Measurements from ENCODE around the gene GPC5. TPM values are rescaled to one million over a fixed set of nuclear protein-coding genes. Genes with fewer than 3 reads are reported as not detected.

The GPC5 gene
- total and polyA plus RNA-seq, 2 donors: 0.25 to 0.28 TPM

- Histone ChIP-seq H3K27ac (ENCODE audit: low read depth in 1 of 2, low read length in 1 of 2) (no peak overlapping the region), H3K4me3 (ENCODE audit: low read length in 2 of 2) (no peak overlapping the region), H3K27me3 (ENCODE audit: control insufficient read depth in 2 of 2, insufficient read depth in 1 of 2, low read length in 1 of 2) (no peaks in the 10 kb centered on the region), H3K36me3 (ENCODE audit: control insufficient read depth in 2 of 2, insufficient read depth in 2 of 2, low read length in 1 of 2) (no peaks in the 10 kb centered on the region), H3K4me1 (ENCODE audit: control insufficient read depth in 2 of 2, insufficient read depth in 2 of 2, low read length in 2 of 2) (no peaks in the 10 kb centered on the region), H3K9me3 (ENCODE audit: control insufficient read depth in 2 of 2, insufficient read depth in 1 of 2, low read length in 1 of 2) (no peaks in the 10 kb centered on the region)
- 91% methylated on average over 3 of the region's 3 CpGs for WGBS
- no peak for DNase-seq (ENCODE audit: low read depth in 6 of 9, low spot score in 9 of 9)
Observed at GRCh38 chr13:91627952-91628739, 229.7 kb downstream of the GPC5 start.

- Histone ChIP-seq H3K36me3 (ENCODE audit: control insufficient read depth in 2 of 2, insufficient read depth in 2 of 2, low read length in 1 of 2) (no peaks in the 10 kb centered on the region), H3K27me3 (ENCODE audit: control insufficient read depth in 2 of 2, insufficient read depth in 1 of 2, low read length in 1 of 2) (no peaks in the 10 kb centered on the region), H3K4me3 (ENCODE audit: low read length in 2 of 2) (no peak overlapping the region), H3K9me3 (ENCODE audit: control insufficient read depth in 2 of 2, insufficient read depth in 1 of 2, low read length in 1 of 2) (no peaks in the 10 kb centered on the region), H3K4me1 (ENCODE audit: control insufficient read depth in 2 of 2, insufficient read depth in 2 of 2, low read length in 2 of 2) (no peaks in the 10 kb centered on the region), H3K27ac (ENCODE audit: low read depth in 1 of 2, low read length in 1 of 2) (no peak overlapping the region)
- WGBS: 96% methylated on average over 1 of the region's 1 CpG
- no peak for DNase-seq (ENCODE audit: low read depth in 6 of 9, low spot score in 9 of 9)
Observed at GRCh38 chr13:91630946-91631345, 232.5 kb downstream of the GPC5 start.

GRCh38 chr13:91632086-91632485 is 233.7 kb downstream of the GPC5 start:
- H3K27me3 ChIP-seq (ENCODE audit: control insufficient read depth in 2 of 2, insufficient read depth in 1 of 2, low read length in 1 of 2): no peaks in the 10 kb centered on the region
- no peaks in the 10 kb centered on the region for H3K36me3 ChIP-seq (ENCODE audit: control insufficient read depth in 2 of 2, insufficient read depth in 2 of 2, low read length in 1 of 2)
- H3K4me3 ChIP-seq (ENCODE audit: low read length in 2 of 2): no peak overlapping the region
- no peak for DNase-seq (ENCODE audit: low read depth in 6 of 9, low spot score in 9 of 9)
- H3K27ac ChIP-seq (ENCODE audit: low read depth in 1 of 2, low read length in 1 of 2): no peak overlapping the region
- H3K9me3 ChIP-seq (ENCODE audit: control insufficient read depth in 2 of 2, insufficient read depth in 1 of 2, low read length in 1 of 2): no peaks in the 10 kb centered on the region
- H3K4me1 ChIP-seq (ENCODE audit: control insufficient read depth in 2 of 2, insufficient read depth in 2 of 2, low read length in 2 of 2): no peaks in the 10 kb centered on the region
- 91% methylated on average over 3 of the region's 3 CpGs for WGBS

- no peaks in the 10 kb centered on the region for H3K36me3 ChIP-seq (ENCODE audit: control insufficient read depth in 2 of 2, insufficient read depth in 2 of 2, low read length in 1 of 2)
- no peaks in the 10 kb centered on the region for H3K4me1 ChIP-seq (ENCODE audit: control insufficient read depth in 2 of 2, insufficient read depth in 2 of 2, low read length in 2 of 2)
- 95% methylated on average over 5 of the region's 5 CpGs for WGBS
- H3K4me3 ChIP-seq (ENCODE audit: low read length in 2 of 2): no peak overlapping the region
- H3K27ac ChIP-seq (ENCODE audit: low read depth in 1 of 2, low read length in 1 of 2): no peak overlapping the region
- no peaks in the 10 kb centered on the region for H3K9me3 ChIP-seq (ENCODE audit: control insufficient read depth in 2 of 2, insufficient read depth in 1 of 2, low read length in 1 of 2)
- H3K27me3 ChIP-seq (ENCODE audit: control insufficient read depth in 2 of 2, insufficient read depth in 1 of 2, low read length in 1 of 2): no peaks in the 10 kb centered on the region
- no peak for DNase-seq (ENCODE audit: low read depth in 6 of 9, low spot score in 9 of 9)
Observed at GRCh38 chr13:91639330-91639729, 240.9 kb downstream of the GPC5 start.

GRCh38 chr13:91643394-91643793 is 245.0 kb downstream of the GPC5 start:
- H3K4me1 ChIP-seq (ENCODE audit: control insufficient read depth in 2 of 2, insufficient read depth in 2 of 2, low read length in 2 of 2): no peaks in the 10 kb centered on the region
- H3K4me3 ChIP-seq (ENCODE audit: low read length in 2 of 2): no peak overlapping the region
- no peak overlapping the region for H3K27ac ChIP-seq (ENCODE audit: low read depth in 1 of 2, low read length in 1 of 2)
- H3K9me3 ChIP-seq (ENCODE audit: control insufficient read depth in 2 of 2, insufficient read depth in 1 of 2, low read length in 1 of 2): no peaks in the 10 kb centered on the region
- no peak for DNase-seq (ENCODE audit: low read depth in 6 of 9, low spot score in 9 of 9)
- no peaks in the 10 kb centered on the region for H3K27me3 ChIP-seq (ENCODE audit: control insufficient read depth in 2 of 2, insufficient read depth in 1 of 2, low read length in 1 of 2)
- no peaks in the 10 kb centered on the region for H3K36me3 ChIP-seq (ENCODE audit: control insufficient read depth in 2 of 2, insufficient read depth in 2 of 2, low read length in 1 of 2)
- 87% methylated on average over 2 of the region's 2 CpGs for WGBS

- Histone ChIP-seq H3K27me3 (ENCODE audit: control insufficient read depth in 2 of 2, insufficient read depth in 1 of 2, low read length in 1 of 2) (no peaks in the 10 kb centered on the region), H3K36me3 (ENCODE audit: control insufficient read depth in 2 of 2, insufficient read depth in 2 of 2, low read length in 1 of 2) (no peaks in the 10 kb centered on the region), H3K27ac (ENCODE audit: low read depth in 1 of 2, low read length in 1 of 2) (no peak overlapping the region), H3K4me1 (ENCODE audit: control insufficient read depth in 2 of 2, insufficient read depth in 2 of 2, low read length in 2 of 2) (no peaks in the 10 kb centered on the region), H3K9me3 (ENCODE audit: control insufficient read depth in 2 of 2, insufficient read depth in 1 of 2, low read length in 1 of 2) (no peaks in the 10 kb centered on the region), H3K4me3 (ENCODE audit: low read length in 2 of 2) (no peak overlapping the region)
- DNase-seq (ENCODE audit: low read depth in 6 of 9, low spot score in 9 of 9): no peak
Observed at GRCh38 chr13:91644806-91645205, 246.4 kb downstream of the GPC5 start.

GRCh38 chr13:91647361-91647990 is 249.1 kb downstream of the GPC5 start:
- WGBS: 68% methylated on average over 3 of the region's 3 CpGs
- Histone ChIP-seq H3K4me1 (ENCODE audit: control insufficient read depth in 2 of 2, insufficient read depth in 2 of 2, low read length in 2 of 2) (no peaks in the 10 kb centered on the region), H3K36me3 (ENCODE audit: control insufficient read depth in 2 of 2, insufficient read depth in 2 of 2, low read length in 1 of 2) (no peaks in the 10 kb centered on the region), H3K27ac (ENCODE audit: low read depth in 1 of 2, low read length in 1 of 2) (no peak overlapping the region), H3K27me3 (ENCODE audit: control insufficient read depth in 2 of 2, insufficient read depth in 1 of 2, low read length in 1 of 2) (no peaks in the 10 kb centered on the region), H3K9me3 (ENCODE audit: control insufficient read depth in 2 of 2, insufficient read depth in 1 of 2, low read length in 1 of 2) (no peaks in the 10 kb centered on the region), H3K4me3 (ENCODE audit: low read length in 2 of 2) (no peak overlapping the region)
- DNase-seq (ENCODE audit: low read depth in 6 of 9, low spot score in 9 of 9): no peak

- no peak for DNase-seq (ENCODE audit: low read depth in 6 of 9, low spot score in 9 of 9)
- H3K4me3 ChIP-seq (ENCODE audit: low read length in 2 of 2): no peak overlapping the region
- H3K27me3 ChIP-seq (ENCODE audit: control insufficient read depth in 2 of 2, insufficient read depth in 1 of 2, low read length in 1 of 2): no peaks in the 10 kb centered on the region
- H3K27ac ChIP-seq (ENCODE audit: low read depth in 1 of 2, low read length in 1 of 2): no peak overlapping the region
- H3K36me3 ChIP-seq (ENCODE audit: control insufficient read depth in 2 of 2, insufficient read depth in 2 of 2, low read length in 1 of 2): no peaks in the 10 kb centered on the region
- H3K4me1 ChIP-seq (ENCODE audit: control insufficient read depth in 2 of 2, insufficient read depth in 2 of 2, low read length in 2 of 2): no peaks in the 10 kb centered on the region
- no peaks in the 10 kb centered on the region for H3K9me3 ChIP-seq (ENCODE audit: control insufficient read depth in 2 of 2, insufficient read depth in 1 of 2, low read length in 1 of 2)
Observed at GRCh38 chr13:91648012-91648411, 249.6 kb downstream of the GPC5 start.

GRCh38 chr13:91649456-91649855 is 251.0 kb downstream of the GPC5 start:
- Histone ChIP-seq H3K27ac (ENCODE audit: low read depth in 1 of 2, low read length in 1 of 2) (no peak overlapping the region), H3K9me3 (ENCODE audit: control insufficient read depth in 2 of 2, insufficient read depth in 1 of 2, low read length in 1 of 2) (no peaks in the 10 kb centered on the region), H3K4me1 (ENCODE audit: control insufficient read depth in 2 of 2, insufficient read depth in 2 of 2, low read length in 2 of 2) (no peaks in the 10 kb centered on the region), H3K27me3 (ENCODE audit: control insufficient read depth in 2 of 2, insufficient read depth in 1 of 2, low read length in 1 of 2) (no peaks in the 10 kb centered on the region), H3K36me3 (ENCODE audit: control insufficient read depth in 2 of 2, insufficient read depth in 2 of 2, low read length in 1 of 2) (no peaks in the 10 kb centered on the region), H3K4me3 (ENCODE audit: low read length in 2 of 2) (no peak overlapping the region)
- DNase-seq (ENCODE audit: low read depth in 6 of 9, low spot score in 9 of 9): no peak
- WGBS: 98% methylated on average over 2 of the region's 2 CpGs

Measured in thymus (tissue), 11 donors.